ENCODE measurements around the gene EEF1AKMT1. TPM values are rescaled to one million over a fixed set of nuclear protein-coding genes. Genes with fewer than 3 reads are reported as not detected.

EEF1AKMT1 gene
- total and polyA plus RNA-seq, 7 donors = 5.8 to 17.8 (median 10.0) TPM

- Histone ChIP-seq H3K27me3 (no peaks in the 10 kb centered on the region), H3K9me3 (no peaks in the 10 kb centered on the region), H3K4me3 (peak overlapping the region in 3 of 4 donors; percentile 10 to 29 (median 27)), H3K36me3 (no peaks in the 10 kb centered on the region), H3K27ac (peak overlapping the region; percentile 66 to 75 (median 70)), H3K4me1 (peaks cover 0 to 21% (median 15%) of the 10 kb centered on the region in 4 donors)
- TF ChIP-seq POLR2AphosphoS5 (IDR thresholded peaks at IDR 0.05) = no peak
- TF ChIP-seq POLR2A (IDR thresholded peaks at IDR 0.05) = no peak
- 30 to 54% methylated on average over 11 of the region's 11 CpGs for WGBS, 2 donors
- intact Hi-C loops (cut with DNase I) = loop anchor here (2.0 to 5.0 kb wide), 4 partner anchors 59 to 212 kb away; partner anchors contain the start of gene EEF1AKMT1
- DNase-seq = no peak
Observed at GRCh38 chr13:20713014-20713376, 60.8 kb downstream of the EEF1AKMT1 start.

GRCh38 chr13:20711301-20712044, 62.3 kb downstream of the EEF1AKMT1 start:
- WGBS, 2 donors = 87 to 89% methylated on average over 13 of the region's 13 CpGs
- H3K27ac ChIP-seq = no peak overlapping the region
- no peaks in the 10 kb centered on the region for H3K27me3 ChIP-seq
- no peaks in the 10 kb centered on the region for H3K9me3 ChIP-seq
- peaks cover 0 to 21% (median 15%) of the 10 kb centered on the region in 4 donors for H3K4me1 ChIP-seq
- TF ChIP-seq POLR2A (IDR thresholded peaks at IDR 0.05) (no peak), POLR2AphosphoS5 (IDR thresholded peaks at IDR 0.05) (no peak), EP300 (IDR thresholded peaks at IDR 0.05) (no peak), CTCF (IDR thresholded peaks at IDR 0.05) (no peak)
- DNase-seq = no peak
- no peaks in the 10 kb centered on the region for H3K36me3 ChIP-seq
- intact Hi-C loops (cut with DNase I) = loop anchor here (2.0 to 5.0 kb wide), 4 partner anchors 61 to 213 kb away; partner anchors contain the start of gene EEF1AKMT1
- H3K4me3 ChIP-seq = no peak overlapping the region

- no peaks in the 10 kb centered on the region for H3K27me3 ChIP-seq
- no peak for DNase-seq
- H3K4me1 ChIP-seq = peaks cover 0 to 17% (median 14%) of the 10 kb centered on the region in 4 donors
- H3K27ac ChIP-seq = peak overlapping the region in 2 of 4 donors; percentile 35 to 56
- H3K9me3 ChIP-seq = no peaks in the 10 kb centered on the region
- 79 to 81% methylated on average over 4 of the region's 4 CpGs for WGBS, 2 donors
- H3K36me3 ChIP-seq = no peaks in the 10 kb centered on the region
- TF ChIP-seq EP300 (IDR thresholded peaks at IDR 0.05) (no peak), POLR2A (IDR thresholded peaks at IDR 0.05) (no peak), CTCF (IDR thresholded peaks at IDR 0.05) (no peak), POLR2AphosphoS5 (IDR thresholded peaks at IDR 0.05) (no peak)
- H3K4me3 ChIP-seq = no peak overlapping the region
- intact Hi-C loops (cut with DNase I) = loop anchor here (5.0 to 10.0 kb wide), 3 partner anchors 63 to 525 kb away; partner anchors contain the start of gene EEF1AKMT1
Observed at GRCh38 chr13:20709782-20710181, 64.0 kb downstream of the EEF1AKMT1 start.

- intact Hi-C loops (cut with DNase I) = loop anchor here (10.0 kb wide), 1 partner anchor 525 kb away; no protein-coding TSS in a partner anchor
- H3K4me1 ChIP-seq = peaks cover 0 to 18% (median 15%) of the 10 kb centered on the region in 4 donors
Observed at GRCh38 chr13:20709369-20709768, 64.4 kb downstream of the EEF1AKMT1 start.

More at GRCh38 chr13:20709369-20709768, 64.4 kb downstream of the EEF1AKMT1 start:
- no peaks in the 10 kb centered on the region for H3K9me3 ChIP-seq
- no peak overlapping the region for H3K4me3 ChIP-seq
- 94 to 95% methylated on average over 8 of the region's 8 CpGs for WGBS, 2 donors
- H3K36me3 ChIP-seq = no peaks in the 10 kb centered on the region
- DNase-seq = no peak
- H3K27ac ChIP-seq = peak overlapping the region; percentile 5 to 56 (median 34)
- no peak for TF ChIP-seq CTCF (IDR thresholded peaks at IDR 0.05)
- TF ChIP-seq POLR2A (IDR thresholded peaks at IDR 0.05) = no peak
- TF ChIP-seq POLR2AphosphoS5 (IDR thresholded peaks at IDR 0.05) = no peak
- no peak for TF ChIP-seq EP300 (IDR thresholded peaks at IDR 0.05)
- H3K27me3 ChIP-seq = no peaks in the 10 kb centered on the region

All from sigmoid colon (tissue), 7 donors.